ENCODE results near the gene BMF. TPM values are rescaled to one million over a fixed set of nuclear protein-coding genes. Genes with fewer than 3 reads are reported as not detected.

Gene BMF
- total RNA-seq, 1 experiment from 2014 or later: 13.2 TPM

GRCh38 chr15:40151499-40151898 lies 42.8 kb upstream of the BMF start:
- Mint-ChIP-seq H3K4me1 (peaks cover 22 to 23% of the 10 kb centered on the region in 2 experiments), H3K27me3 (ENCODE audit: low read depth) (peaks cover 5% of the 10 kb centered on the region; the same call in 1 of the 2 replicates), H3K27ac (no peak overlapping the region), H3K36me3 (ENCODE audit: insufficient read depth in 1 of 3, low read depth in 3 of 3) (no peaks in the 10 kb centered on the region; a peak in 1 of 7 replicates), H3K9me3 (no peaks in the 10 kb centered on the region; a peak in 1 of 5 replicates), H3K4me3 (no peak overlapping the region)
- no peak overlapping the region for H2BK5ac ChIP-seq (ENCODE audit: insufficient read length, low read length)
- H3K14ac ChIP-seq (ENCODE audit: insufficient read depth, low read length): no peak overlapping the region
- H3K18ac ChIP-seq (ENCODE audit: insufficient read length, low read depth, low read length): no peak overlapping the region
- no peaks in the 10 kb centered on the region for H3K23me2 ChIP-seq (ENCODE audit: insufficient read length, low read depth, low read length, poor library complexity, severe bottlenecking)
- H3K27me3 ChIP-seq (ENCODE audit: insufficient read depth, low read length): no peaks in the 10 kb centered on the region
- H2BK20ac ChIP-seq (ENCODE audit: low read depth, low read length, poor library complexity, severe bottlenecking): no peak overlapping the region
- H3T11ph ChIP-seq (ENCODE audit: low read length): no peak overlapping the region
- no peaks in the 10 kb centered on the region for H4K20me1 ChIP-seq (ENCODE audit: control insufficient read depth, insufficient read depth, insufficient read length)
- no peak for DNase-seq
- no peak overlapping the region for H2AFZ ChIP-seq (ENCODE audit: low read length)
- no CpG with 5 or more reads among the region's 6 CpGs for WGBS (ENCODE audit: extremely low coverage, insufficient read length, low lambda C conversion rate)
- H3K79me2 ChIP-seq (ENCODE audit: insufficient read depth, low read length): no peaks in the 10 kb centered on the region
- H3K9ac ChIP-seq (ENCODE audit: extremely low read depth, insufficient read length, low read length): no peak overlapping the region
- H3K4ac ChIP-seq (ENCODE audit: low read depth, low read length): no peak overlapping the region
- H3K27ac ChIP-seq (ENCODE audit: insufficient read length, low read depth, low read length): no peak overlapping the region
- H3K79me1 ChIP-seq (ENCODE audit: insufficient read depth, low read depth, low read length, poor library complexity, severe bottlenecking): no peaks in the 10 kb centered on the region
- no peak overlapping the region for H3K56ac ChIP-seq (ENCODE audit: insufficient read length, low read depth, low read length)
- H4K8ac ChIP-seq (replicated peaks; ENCODE audit: insufficient read length, low read depth, low read length): no peak overlapping the region
- peaks cover 7% of the 10 kb centered on the region for H3K4me1 ChIP-seq (ENCODE audit: insufficient read depth, low read length)
- no peak overlapping the region for H2BK12ac ChIP-seq (ENCODE audit: insufficient read length, low read depth, low read length)
- no peak overlapping the region for H2BK120ac ChIP-seq (ENCODE audit: low read depth, low read length, poor library complexity, severe bottlenecking)
- H4K5ac ChIP-seq (ENCODE audit: insufficient read length, low read depth, low read length): no peak overlapping the region
- H3K23ac ChIP-seq (ENCODE audit: insufficient read length, low read depth, low read length): no peak overlapping the region
- no peak overlapping the region for H2BK15ac ChIP-seq (ENCODE audit: low read depth, low read length)
- no peaks in the 10 kb centered on the region for H3K9me3 ChIP-seq (ENCODE audit: control insufficient read depth, low read depth, low read length)
- no peak for TF ChIP-seq CTCF (conservative IDR thresholded peaks at IDR 0.05)
- H3K4me2 ChIP-seq (ENCODE audit: insufficient read depth, insufficient read length, low read length): no peak overlapping the region
- H2AK5ac ChIP-seq (ENCODE audit: insufficient read length, low read length): no peak overlapping the region
- H4K91ac ChIP-seq (ENCODE audit: insufficient read length, low read depth, low read length): no peak overlapping the region

Data from H9 (cell line).